Measurements from ENCODE around the gene PI4KA.

GRCh38 chr22:20834206-20834605 is 24.4 kb downstream of the PI4KA start:
- TF ChIP-seq CTCF (IDR thresholded peaks at IDR 0.05; ENCODE audit: poor library complexity, severe bottlenecking) (no peak), EP300 (conservative IDR thresholded peaks at IDR 0.05; ENCODE audit: poor library complexity, severe bottlenecking) (no peak), TAF1 (IDR thresholded peaks at IDR 0.05; ENCODE audit: low read depth) (no peak), EZH2 (IDR thresholded peaks at IDR 0.05; ENCODE audit: borderline replicate concordance, insufficient read depth, low read length, poor library complexity, severe bottlenecking) (no peak), REST (IDR thresholded peaks at IDR 0.05; ENCODE audit: borderline replicate concordance) (no peak)
